Nucleus accumbens (tissue), 56 donors: ENCODE results near the gene ITIH2.
"Not testable (repeated sequence)": the region's sequence is repeated elsewhere in the genome, so short reads cannot be mapped to it uniquely, and the experiment has no call there.

ENCODE experiments used
- DNase-seq, 56 donors: peaks; one replicate each; lab custom pipeline; 2025; lab: John Stamatoyannopoulos, UW

Gene ITIH2

GRCh38 chr10:7738536-7739407 lies 35.7 kb downstream of the ITIH2 start:
- no peak for DNase-seq

GRCh38 chr10:7744307-7744706 lies 41.2 kb downstream of the ITIH2 start:
- no peak for DNase-seq

- DNase-seq: not testable (repeated sequence)
Measured at GRCh38 chr10:7748637-7749036, 45.5 kb downstream of the ITIH2 start.

- no peak for DNase-seq
Measured at GRCh38 chr10:7750222-7750621, 47.1 kb downstream of the ITIH2 start.

GRCh38 chr10:7752251-7752650 lies 49.1 kb downstream of the ITIH2 start:
- no peak for DNase-seq

GRCh38 chr10:7755103-7755502 lies 52.0 kb downstream of the ITIH2 start:
- DNase-seq: no peak

GRCh38 chr10:7756360-7756992 lies 53.4 kb downstream of the ITIH2 start:
- peak in 1 of 56 donors; percentile 3 for DNase-seq

GRCh38 chr10:7763929-7764328 lies 60.8 kb downstream of the ITIH2 start:
- no peak for DNase-seq

GRCh38 chr10:7766241-7766640 lies 63.1 kb downstream of the ITIH2 start:
- DNase-seq: no peak

- no peak for DNase-seq
Measured at GRCh38 chr10:7767209-7767608, 64.1 kb downstream of the ITIH2 start.

GRCh38 chr10:7768417-7768816 lies 65.3 kb downstream of the ITIH2 start:
- no peak for DNase-seq

GRCh38 chr10:7773845-7774801 lies 71.0 kb downstream of the ITIH2 start:
- no peak for DNase-seq

GRCh38 chr10:7776777-7777176 lies 73.7 kb downstream of the ITIH2 start:
- no peak for DNase-seq

GRCh38 chr10:7782194-7782593 lies 79.1 kb downstream of the ITIH2 start:
- not testable (repeated sequence) for DNase-seq

- DNase-seq: no peak
Measured at GRCh38 chr10:7786430-7786829, 83.3 kb downstream of the ITIH2 start.

- peak in 1 of 56 donors; percentile 50 for DNase-seq
Measured at GRCh38 chr10:7787150-7787856, 84.2 kb downstream of the ITIH2 start.

- peak; percentile 81 to 98 (median 96) for DNase-seq
Measured at GRCh38 chr10:7787857-7788638, 84.9 kb downstream of the ITIH2 start, which contains the start of the genes ATP5F1C and KIN. ATP5F1C (plus strand) TSS chr10:7788177; CDS start chr10:7788208, 31 bp downstream. KIN (minus strand) TSS chr10:7787993; CDS start chr10:7787933, 60 bp downstream.

GRCh38 chr10:7788639-7789286 lies 85.6 kb downstream of the ITIH2 start:
- peak in 5 of 56 donors; percentile 34 to 43 (median 39) for DNase-seq
